ENCODE measurements around the gene NAV2.

NAV2 gene

DNA sequence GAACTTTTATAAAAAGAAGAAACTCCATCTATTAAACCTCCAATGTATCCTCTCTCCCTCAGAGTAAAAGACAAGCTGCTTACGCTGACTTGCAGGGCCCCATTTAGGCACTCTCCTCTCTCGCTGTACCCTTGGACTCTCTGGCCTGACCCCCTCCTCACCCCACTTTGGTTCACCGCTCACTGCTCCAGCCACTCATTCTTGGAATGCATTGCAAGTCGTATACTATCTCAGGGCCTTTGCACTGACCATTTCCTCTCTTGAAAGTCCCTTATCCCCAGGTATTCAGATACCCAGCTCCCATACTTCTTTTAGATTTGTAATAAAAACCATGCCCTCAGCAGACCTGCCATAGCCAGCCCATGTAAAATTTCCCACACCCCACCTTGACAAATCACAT is 308.1 kb downstream of the NAV2 start:
- TF ChIP-seq CTCF (IDR thresholded peaks at IDR 0.05; ENCODE audit: extremely low read depth, insufficient read depth, missing control alignments), result no peak
- no peak for DNase-seq (ENCODE audit: low spot score)
- in situ Hi-C loops (cut with MboI; ENCODE audit: low pct_unique_long_range_greater_than_20kb, low sequenced_read_pairs, unreplicated experiment), result no loop called here

DNA sequence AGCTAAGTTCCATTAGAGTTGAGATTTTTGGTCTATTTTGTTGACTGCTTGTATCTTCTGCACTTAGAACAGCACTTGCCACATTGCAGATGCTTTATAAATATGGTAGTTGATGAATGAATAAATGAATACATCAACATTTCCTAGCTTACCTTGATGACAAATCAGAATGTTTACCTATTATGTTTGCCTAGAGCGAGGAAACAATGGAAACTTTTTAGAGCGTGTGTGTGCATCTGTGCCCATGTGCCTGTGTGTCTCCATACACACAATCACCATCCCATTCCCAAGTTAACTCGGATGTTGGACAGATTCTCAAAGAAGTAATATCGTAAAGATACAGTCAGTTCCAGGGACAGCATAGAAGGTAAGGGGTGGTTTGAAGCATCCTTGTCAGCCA is 308.6 kb downstream of the NAV2 start:
- no peak for DNase-seq (ENCODE audit: low spot score)
- in situ Hi-C loops (cut with MboI; ENCODE audit: low pct_unique_long_range_greater_than_20kb, low sequenced_read_pairs, unreplicated experiment), result no loop called here
- no peak for TF ChIP-seq CTCF (IDR thresholded peaks at IDR 0.05; ENCODE audit: extremely low read depth, insufficient read depth, missing control alignments)

DNA sequence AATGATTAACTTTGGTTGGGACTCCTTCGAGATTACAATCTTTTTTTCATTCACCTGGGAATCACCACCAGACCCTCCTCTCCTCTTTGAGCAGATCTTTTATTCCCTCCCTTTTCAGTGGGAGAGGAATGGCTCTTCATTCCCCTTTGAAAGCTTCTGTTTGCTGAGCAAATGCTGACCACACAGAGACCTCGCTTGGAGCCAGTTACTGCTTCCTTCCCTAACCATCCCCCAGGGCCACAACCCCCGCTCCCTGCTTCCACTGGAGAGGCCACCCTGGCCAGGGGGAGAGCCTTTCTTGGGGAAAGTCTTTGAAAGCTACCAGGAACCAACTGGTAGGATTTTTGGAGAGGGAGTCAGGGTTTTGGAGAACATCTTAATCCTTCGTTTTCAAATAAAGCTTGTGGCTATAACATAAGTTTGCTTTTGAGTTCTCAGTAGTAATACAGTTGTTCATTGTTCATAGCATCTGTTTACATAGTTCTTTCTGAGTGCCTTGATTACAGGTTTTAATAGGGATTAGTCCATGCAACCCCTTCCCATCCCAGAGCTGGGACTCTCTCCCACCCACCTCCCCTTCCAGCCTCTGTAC is 309.2 kb downstream of the NAV2 start:
- TF ChIP-seq CTCF (IDR thresholded peaks at IDR 0.05; ENCODE audit: extremely low read depth, insufficient read depth, missing control alignments), result no peak
- no peak for DNase-seq (ENCODE audit: low spot score)
- in situ Hi-C loops (cut with MboI; ENCODE audit: low pct_unique_long_range_greater_than_20kb, low sequenced_read_pairs, unreplicated experiment), result no loop called here

GRCh38 chr11:20022363-20023081 is 309.9 kb downstream of the NAV2 start:
- no peak for TF ChIP-seq CTCF (IDR thresholded peaks at IDR 0.05; ENCODE audit: extremely low read depth, insufficient read depth, missing control alignments)
- in situ Hi-C loops (cut with MboI; ENCODE audit: low pct_unique_long_range_greater_than_20kb, low sequenced_read_pairs, unreplicated experiment), result no loop called here
- DNase-seq (ENCODE audit: low spot score), result peak; percentile 15

- in situ Hi-C loops (cut with MboI; ENCODE audit: low pct_unique_long_range_greater_than_20kb, low sequenced_read_pairs, unreplicated experiment), result no loop called here
- TF ChIP-seq CTCF (IDR thresholded peaks at IDR 0.05; ENCODE audit: extremely low read depth, insufficient read depth, missing control alignments), result no peak
Observed at GRCh38 chr11:20023082-20023426, 310.4 kb downstream of the NAV2 start.

GRCh38 chr11:20024172-20024935 is 311.7 kb downstream of the NAV2 start:
- no peak for DNase-seq (ENCODE audit: low spot score)
- no peak for TF ChIP-seq CTCF (IDR thresholded peaks at IDR 0.05; ENCODE audit: extremely low read depth, insufficient read depth, missing control alignments)
- in situ Hi-C loops (cut with MboI; ENCODE audit: low pct_unique_long_range_greater_than_20kb, low sequenced_read_pairs, unreplicated experiment), result no loop called here

More at GRCh38 chr11:20023082-20023426, 310.4 kb downstream of the NAV2 start:
- DNase-seq (ENCODE audit: low spot score), result no peak

Measured in GM13977 (cell line).